AML-193 (cell line): ENCODE data around the gene ANKS1B.

ENCODE experiments used
- DNase-seq, 2 experiments: peaks; one replicate each; lab custom pipeline; 2025; lab: John Stamatoyannopoulos, UW

The ANKS1B gene

DNA sequence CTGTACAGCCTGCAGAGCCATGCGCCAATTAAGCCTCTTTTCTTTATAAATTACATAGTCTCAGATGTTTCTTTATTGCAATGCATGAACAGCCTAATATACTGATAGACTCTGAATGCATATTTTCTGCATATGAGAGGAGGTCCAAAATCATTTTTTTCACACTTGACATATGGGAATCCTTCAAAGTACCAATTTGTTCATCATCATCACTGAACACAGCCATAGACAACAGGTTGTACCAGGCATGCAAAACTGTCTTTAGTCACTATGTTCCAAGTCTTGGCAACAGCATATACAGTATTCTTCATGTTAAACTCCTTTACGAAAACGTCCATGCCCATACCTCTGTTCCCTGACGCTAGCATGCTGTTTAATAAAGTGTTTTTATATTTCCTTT lies 807.9 kb downstream of the ANKS1B start:
- DNase-seq, result no peak

DNA sequence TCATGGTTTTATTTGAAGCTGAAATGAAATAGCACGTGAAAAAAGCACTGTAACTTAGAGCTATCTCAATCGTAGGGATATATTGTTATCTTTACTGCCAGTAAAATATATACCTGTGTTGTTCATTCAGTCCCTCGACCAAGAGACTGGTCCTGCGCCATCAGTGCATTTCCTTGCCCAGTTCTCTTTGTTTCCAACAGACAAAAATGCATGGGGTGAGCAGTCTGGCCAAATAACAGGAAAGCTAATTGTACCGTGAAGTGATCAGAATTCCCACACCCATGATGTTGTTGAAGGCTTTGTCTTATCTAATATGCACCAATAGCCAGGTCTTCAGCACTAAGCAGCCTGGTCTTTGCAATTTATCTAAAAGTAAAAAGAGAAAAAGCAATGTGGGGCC lies 814.3 kb downstream of the ANKS1B start:
- no peak for DNase-seq

DNA sequence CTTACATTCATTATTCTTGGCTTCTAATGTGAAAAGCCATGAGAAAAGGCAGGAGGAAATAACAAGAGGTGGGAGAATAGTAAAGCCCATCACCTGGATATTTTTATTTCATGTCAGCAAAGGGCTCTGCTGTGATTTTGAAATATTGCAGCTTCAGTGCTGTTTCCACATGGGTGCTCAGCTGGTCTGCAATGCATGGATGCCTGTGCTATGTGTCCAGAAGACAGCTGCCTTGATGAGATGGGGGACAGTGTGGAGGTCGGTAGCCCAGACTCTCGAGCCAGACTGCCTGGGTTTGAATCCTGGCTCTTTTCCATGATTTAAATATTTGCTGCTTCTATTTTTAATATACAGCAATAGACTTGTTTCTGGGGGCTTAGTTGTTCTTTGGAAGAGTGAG lies 814.7 kb downstream of the ANKS1B start:
- DNase-seq, result no peak

DNA sequence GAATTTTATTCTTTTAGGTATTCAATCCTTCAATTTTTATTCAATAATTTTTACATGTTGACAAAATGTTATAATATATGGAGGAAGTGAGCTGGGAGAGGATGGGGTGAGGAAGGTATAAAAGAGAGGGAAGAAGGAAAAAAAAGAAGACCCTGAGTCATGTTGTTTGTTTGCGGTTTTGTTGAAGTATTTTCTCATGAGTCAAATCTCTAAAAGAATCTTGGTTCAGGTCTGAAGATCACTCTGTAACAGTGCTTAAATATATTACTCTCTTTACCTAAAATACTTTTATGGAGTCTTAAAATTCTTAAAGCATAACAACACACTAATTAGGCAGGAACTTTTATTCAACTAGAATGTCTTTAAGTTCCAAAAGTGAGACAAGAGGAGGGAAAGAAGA lies 826.8 kb downstream of the ANKS1B start:
- DNase-seq, result no peak

DNA sequence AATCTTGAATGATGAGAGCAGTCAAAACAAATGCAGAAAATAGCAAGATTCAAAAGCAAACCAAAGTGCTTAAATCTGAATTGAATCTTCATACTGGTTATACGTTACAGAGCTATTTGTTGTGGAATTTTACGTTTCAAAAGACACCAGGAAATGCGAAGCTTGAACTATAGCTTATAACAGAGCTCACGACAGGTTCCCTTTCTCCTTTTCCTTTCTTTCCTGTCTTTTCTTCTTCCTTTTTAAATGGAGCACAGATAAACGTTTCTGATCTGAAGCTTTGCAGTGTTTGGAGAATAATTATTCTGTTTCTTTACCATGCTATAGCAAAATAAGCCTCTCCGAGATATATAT lies 829.8 kb downstream of the ANKS1B start:
- DNase-seq, result no peak

DNA sequence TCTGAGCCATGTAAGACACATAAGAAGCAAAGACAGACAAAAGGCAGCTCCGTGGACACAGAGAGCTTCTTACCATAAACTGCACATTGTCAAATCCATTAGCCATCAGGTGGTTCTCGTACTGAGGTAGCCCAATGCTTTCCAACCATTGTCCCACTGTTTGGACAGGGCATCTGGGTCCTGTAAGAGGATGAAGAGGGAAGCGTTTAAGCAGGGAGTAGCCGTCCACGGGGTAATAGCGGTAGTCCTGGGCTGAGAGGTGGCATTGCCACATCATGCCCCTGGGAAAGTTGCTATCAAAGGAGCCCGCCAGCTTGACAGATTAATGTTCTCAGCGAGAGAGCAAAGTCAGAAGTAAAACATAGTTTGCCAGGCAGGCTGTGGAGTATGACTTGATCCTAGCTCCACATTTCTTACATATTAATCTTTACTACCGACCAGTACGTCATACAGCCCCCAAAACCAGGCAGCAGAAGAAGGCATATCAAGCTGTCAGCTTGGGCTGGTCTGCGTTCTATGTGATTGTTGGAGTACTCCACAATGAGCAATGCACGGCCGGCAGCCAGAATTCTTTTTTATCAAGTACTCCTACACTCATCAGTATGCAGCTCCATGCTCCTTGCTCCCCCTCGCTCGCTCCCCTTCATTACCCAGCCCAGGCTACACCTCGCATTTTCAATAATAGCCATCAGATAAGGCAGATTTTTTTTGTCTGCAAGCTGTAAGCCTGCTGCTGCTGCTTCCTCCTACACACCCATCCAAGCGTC lies 830.3 kb downstream of the ANKS1B start:
- DNase-seq, result no peak

DNA sequence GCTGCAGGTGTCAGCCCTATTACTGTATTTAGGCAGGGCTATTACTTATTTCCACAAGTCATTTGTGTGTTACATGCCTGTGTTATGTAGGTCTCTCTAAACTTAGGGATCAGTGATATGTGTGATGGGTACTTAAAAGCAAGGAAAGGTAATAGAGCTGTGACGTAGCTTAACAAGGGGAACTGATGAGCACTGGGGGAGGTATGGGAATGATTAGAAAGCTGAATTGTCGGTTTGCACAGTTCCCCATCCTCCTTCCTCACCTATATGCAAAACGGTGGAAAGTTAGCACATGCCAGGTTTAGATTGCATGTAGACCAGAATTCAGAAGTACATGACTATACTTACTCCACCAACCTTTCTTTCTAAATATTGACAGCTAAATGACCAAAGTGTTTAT lies 831.4 kb downstream of the ANKS1B start:
- no peak for DNase-seq

DNA sequence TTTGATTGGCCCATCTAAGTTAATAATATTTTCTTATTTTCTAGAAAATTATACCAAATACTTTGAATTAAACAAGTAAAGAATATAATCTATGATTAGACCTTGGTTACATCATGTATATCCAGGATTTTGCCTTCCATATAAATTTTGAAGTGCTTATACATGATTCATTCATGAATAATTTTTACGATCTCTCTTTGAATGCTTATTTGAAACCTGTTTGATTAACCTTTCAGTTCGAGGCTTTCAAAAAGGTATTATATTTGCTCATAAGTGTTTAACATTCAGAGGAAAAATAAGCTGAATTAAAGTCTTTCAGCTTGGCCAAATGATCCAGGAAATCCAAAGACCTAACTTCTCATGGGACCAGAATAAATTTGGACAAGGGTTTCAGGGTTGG lies 832.4 kb downstream of the ANKS1B start:
- no peak for DNase-seq

DNA sequence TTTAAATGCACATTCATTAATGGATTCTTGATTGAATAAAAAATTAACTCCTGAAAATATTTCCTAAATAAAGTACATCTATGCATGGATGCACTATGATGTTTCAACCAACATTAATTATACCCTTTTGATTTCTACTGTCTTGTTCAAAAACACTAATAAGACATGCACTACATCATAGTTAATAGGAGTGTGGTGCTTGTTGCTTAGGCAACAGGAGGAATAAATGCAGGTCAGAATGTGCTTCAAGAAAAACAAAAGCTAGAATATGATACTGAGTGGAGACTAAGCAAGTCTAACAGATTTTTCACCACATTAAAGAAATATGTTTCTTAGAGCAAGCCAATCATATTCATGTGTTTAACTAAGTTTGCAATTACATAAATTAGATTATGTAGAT lies 833.0 kb downstream of the ANKS1B start:
- no peak for DNase-seq

DNA sequence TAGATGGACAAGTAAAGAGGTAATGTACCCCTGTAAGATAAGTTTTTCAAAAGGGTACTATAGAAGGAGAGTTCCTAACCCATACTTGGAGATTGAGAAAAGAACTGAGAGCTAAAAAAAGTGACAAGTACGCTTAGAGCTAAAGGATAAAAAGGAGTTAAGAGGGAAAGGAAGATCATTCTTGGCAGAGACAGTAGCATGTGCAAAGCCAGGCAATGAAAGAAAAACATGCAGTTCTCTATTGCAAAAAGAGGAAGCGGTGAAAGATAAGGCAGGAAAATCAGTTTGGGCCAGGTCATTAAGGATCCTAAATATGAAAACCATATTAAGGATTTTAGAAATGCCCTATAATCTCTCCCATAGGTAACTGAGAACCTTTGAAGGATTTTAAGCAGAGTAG lies 837.6 kb downstream of the ANKS1B start:
- DNase-seq, result no peak

DNA sequence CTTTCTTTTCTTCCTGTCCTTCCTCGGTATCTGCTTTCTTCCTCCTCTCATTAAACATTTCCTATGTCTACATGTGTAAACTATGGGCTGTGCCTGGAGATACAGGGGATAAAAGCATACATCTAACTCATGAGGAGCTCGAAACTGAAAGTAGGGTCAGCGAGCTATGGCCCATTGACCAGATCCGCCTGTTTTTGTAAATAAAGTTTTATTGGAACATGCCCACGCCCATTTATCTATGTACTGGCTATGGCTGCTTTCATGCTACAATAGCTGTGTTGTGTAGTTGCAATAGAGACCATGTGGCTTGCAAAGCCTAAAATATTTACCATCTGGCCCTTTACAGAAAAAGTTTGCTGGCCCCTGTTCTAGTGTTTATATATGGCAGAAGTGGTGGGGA lies 838.0 kb downstream of the ANKS1B start:
- DNase-seq, result no peak

DNA sequence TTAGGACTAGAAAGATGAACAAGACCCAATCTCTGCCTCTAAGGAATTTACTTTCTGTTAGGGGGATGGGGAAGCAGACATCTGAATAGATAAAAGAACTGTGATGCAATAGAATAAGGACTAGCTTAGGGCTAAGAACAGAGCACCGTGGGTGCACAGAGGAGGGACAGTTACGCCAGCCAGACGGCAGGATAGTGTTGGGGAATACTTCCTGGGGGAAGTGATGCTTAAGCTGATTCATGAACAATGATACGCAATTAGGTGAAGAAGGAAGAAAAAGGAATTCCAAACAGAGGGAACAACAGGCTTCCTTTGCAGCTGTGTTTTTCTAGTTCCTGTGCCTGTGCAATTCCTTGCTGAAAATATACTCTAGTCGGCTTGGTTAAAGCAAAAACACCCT lies 838.6 kb downstream of the ANKS1B start:
- DNase-seq, result no peak

DNA sequence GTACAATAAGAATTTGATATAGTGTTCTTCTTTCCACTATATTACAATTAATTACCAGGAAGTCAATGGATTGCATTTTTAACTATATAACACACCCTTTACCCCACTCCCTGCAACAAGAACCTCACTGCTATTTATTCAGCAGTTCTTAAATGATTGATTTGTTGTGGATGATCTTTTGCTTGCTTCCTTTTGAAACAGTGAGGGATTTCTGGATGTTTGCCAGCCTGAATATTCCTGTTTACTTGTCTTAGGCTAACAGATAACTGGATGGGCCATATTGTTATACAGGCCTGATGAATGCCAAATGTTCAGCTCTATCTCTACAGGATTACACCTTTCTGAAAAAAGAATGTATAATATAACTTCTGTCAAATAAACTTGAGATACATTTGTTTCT lies 842.1 kb downstream of the ANKS1B start:
- DNase-seq, result no peak

DNA sequence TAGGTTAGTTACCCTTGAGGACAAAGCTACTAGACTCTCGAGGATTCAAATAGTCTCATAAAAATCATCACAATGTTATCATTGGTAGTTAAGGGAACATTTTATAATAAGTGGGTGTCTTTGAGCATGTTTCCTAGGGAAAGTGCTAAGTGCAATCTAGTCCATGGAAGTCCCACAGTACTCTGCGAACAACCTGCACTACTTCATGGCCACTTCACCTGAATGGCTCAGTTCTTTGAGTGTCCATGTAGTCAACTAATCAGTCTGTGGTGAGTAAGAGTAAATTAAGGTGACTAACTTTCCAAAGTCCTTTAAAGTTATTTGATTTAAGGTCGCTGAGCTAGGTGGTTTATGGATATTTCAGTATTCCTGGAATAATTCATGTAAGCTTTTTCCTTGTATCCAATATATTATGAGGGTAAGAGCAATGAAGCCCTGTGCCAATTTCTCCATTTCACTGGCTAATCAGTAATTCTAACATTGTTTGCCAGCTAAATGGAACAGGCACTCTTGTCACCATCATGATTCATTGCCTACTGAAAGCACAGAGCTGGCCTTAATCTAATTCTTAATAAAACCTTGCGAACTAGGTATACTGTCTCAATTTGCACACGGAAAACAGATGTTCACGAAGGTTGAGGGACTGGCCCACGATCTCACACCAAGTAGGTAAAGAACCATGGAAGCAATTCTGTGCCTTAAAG lies 844.6 kb downstream of the ANKS1B start:
- DNase-seq, result no peak

DNA sequence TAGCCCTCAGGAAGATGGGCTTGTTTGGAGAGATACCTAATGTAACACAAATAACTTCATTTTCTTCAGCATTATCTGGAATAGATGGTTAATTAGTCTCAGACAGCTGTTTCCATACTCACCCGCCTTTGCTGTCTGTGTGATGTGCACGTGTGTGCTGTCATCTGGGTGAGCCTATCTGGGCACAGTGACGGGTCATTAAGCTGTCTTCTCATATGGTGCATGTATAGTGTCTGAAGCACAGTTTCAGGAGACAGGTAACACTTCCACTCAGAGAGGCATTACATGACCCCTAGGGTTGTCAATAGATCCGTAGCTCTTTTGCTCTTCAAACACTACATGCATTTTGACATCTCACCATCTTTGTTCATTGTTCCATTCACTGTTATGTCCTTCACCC lies 846.3 kb downstream of the ANKS1B start:
- no peak for DNase-seq

DNA sequence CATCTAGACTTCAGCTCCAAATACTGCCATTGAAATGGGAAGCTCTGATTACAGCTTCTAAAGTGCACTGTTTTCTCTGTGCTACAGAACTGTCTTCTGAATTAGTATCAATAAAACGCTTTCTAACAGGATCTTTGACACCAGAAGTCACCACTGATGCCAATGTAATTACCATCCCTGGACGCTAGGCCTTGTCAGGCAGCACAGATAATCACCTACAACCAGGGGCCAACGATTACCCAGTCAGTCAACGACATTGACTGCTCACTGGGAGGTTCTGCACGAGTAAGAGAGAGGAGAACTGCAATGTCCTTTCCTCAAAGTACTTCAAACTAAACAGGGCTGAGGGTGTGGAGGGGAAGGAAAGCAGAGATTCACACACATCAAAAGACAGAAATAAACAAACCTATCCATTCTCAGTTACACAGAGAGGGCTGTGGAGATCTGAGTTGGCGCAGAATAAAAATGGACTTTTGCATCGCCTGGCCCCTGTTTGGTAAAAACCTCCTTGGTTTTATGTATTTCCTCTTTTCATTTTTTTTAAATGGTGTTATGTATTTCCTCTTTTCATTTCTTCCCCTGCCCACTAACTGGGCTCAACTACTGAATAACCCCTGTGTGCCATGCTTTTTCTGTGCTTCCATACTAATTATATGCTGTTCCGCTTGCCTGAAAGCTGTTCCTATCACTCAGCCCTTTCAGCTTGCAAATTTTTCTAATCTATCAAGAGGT lies 847.4 kb downstream of the ANKS1B start:
- no peak for DNase-seq

DNA sequence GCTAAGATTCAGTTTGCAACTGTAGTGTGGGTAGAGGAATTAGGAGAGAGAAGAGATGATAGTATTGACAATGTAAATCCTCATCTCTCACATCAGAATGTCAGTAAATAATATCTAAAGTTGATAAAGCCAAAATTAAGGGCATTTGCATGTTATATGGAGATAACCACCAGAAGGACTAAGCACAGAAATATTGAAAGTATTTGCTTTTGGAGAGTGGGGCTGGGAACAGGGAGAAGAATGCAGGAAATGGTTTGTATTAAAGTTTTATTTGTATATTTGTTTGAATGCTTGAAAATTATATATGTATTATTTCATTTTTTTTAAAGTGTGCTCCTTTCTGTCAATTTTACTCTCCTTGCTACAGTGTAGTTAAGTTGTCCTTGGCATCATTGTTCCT lies 848.2 kb downstream of the ANKS1B start:
- DNase-seq, result no peak

DNA sequence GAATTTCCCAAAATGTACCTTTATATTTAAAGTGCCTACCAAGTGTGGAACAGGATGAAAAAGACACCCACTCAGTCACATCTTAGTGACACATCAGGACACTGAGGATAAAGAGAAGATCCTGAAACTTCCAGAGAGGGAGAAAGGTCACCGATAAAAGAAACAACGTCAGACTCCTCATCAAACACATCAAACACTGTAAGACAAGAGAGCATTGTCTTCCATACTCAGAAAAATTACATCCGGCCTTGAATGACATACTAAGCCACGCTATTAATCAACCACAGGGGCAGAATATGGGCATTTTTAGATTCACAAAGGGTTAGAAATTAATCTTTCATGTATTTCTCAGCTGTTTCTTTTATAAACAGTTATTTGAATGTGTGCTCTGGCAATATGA lies 849.4 kb downstream of the ANKS1B start:
- DNase-seq, result no peak

DNA sequence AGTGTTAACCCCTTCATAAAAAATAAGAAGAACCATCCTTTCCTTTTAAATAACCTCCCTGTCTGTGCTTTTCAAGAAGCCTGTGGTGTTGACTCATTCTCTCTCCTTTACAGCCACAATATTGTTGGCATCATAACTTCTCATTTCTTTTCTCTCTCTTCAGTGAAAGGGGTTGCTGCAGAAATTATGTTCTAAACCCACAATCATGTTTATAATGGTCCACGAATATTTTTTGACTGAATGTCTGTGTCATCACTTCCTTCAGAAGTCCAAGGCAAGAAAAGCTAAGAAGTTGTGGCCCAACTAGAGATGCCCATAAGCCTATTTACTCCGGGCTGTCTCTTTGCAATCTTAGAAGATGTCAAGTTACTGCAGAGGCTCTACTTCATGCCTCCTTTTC lies 851.3 kb downstream of the ANKS1B start:
- DNase-seq, result no peak

DNA sequence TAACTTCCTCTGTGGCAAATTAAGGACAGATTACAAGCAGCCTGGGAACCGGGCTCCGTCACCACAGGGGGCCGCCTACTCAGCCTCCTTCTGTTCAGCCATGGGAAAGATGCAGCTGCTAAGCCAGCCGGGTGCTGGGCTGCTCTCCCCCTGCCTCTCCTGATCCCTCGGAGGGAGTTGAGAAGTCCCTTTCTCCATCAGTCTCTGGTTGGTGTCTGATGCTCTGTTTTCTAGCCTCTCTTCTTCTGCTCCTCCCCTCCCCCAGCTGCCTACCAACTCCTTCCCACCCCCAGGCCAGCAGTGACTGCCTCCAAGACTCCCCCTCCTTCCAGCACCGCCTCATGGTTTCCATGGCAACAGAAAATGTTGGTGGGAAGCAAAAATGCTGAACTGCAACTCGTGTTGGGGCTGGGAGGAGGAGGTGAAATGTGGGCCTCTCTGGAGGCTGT lies 853.0 kb downstream of the ANKS1B start:
- no peak for DNase-seq

DNA sequence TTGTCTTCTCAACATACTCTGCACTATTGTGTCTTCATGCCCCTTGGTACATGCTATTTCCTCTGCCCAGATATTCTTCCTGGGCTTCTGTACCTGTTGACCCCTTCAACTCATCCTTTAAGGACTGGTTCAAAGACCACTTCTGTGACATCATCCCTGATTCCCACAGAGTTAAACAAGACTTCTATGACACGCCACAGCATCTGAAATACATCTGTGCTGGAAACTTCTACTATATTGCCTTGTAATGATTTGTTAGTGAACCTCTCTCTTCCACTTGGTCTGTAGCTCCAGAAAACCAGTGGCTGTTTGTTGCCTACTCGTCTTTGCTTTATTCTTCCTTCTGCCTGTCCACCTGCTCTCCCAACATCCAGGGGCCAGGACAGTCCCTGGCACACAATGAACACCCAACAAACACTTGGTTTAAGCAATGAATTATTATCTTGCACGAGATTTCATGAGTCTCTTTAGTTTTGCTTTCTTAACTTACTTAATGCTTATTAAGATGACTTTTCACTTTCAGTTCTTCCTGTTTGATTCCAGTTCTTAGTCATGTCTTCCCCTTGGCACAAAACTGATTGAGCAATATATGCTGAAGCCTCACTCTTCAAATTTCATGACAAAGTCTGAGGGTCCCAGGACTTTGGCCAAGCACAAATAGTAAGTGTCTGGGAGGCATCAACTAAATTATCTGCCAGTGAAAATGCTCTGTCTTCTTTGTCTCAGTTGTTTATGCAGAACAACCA lies 853.8 kb downstream of the ANKS1B start:
- DNase-seq, result no peak

DNA sequence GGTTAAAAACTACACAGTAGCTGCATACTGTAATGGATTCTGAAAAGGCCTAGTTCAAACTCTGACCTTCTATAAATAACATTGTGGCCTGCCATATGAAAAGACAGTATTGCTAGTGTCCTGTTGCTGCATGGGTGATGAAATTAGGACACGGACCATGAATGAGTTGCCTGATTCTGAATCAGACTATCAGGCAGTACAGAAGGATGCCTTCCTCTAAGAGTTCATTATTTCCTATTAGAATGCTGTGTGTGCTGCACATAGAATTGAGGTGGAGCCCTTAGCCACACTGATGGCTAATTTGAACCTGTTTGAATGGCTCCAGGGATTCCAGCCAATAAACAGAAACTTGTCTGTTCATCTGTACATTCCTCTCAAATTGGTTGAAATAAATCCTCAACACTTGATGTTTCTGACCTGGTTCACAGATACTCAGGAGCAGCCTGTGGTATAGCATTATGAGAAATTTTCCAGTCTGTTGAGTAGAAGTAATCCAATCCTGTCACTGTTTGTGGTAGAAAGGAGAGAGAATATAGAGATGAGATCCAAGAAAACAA lies 856.4 kb downstream of the ANKS1B start:
- no peak for DNase-seq
